ENCODE data around the gene CANX. TPM values are rescaled to one million over a fixed set of nuclear protein-coding genes. Genes with fewer than 3 reads are reported as not detected.
"Not testable (repeated sequence)": the region's sequence is repeated elsewhere in the genome, so short reads cannot be mapped to it uniquely, and the experiment has no call there.

The CANX gene
- total and polyA plus RNA-seq, 7 donors = 58.3 to 278 (median 254) TPM

DNA sequence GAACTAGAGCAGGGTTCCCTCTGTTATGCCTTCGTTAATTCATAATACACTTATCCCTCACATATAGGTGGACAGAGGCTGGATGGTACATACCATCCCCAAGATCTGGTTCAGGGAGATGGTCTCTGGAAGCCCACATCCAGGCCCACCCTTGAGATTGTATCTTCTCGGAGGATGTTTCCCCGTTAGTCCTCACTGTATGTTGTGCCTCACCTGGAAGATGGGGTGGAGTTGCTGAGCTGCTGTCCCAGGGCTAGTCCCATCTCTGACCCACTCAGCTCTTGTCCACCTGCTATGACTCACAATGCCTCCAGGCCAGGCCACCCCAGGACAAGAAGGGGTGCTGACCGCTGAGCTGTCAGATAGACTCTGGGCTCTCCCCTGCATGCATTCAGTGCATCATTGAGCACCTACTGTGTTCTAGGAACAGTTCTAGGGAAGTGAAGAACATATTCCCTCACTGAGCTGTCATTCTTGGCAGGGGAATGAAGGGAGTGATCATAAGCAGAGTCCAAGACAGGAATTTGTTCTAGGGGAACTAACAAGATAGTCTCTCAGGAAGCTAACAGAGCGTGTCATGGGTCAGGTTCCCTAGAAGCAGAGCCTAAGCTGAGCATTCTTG is 17.9 kb upstream of the CANX start, which contains the start of gene CBY3:
CBY3 (minus strand) TSS at position 255 of the 622 bp plus-strand sequence; CDS start at position 139, 116 bp downstream.
- intact Hi-C loops (cut with DNase I) = no loop called here
- H3K9me3 ChIP-seq = no peaks in the 10 kb centered on the region
- no peak within 1 kb of the TSS for H3K27ac ChIP-seq
- no peak for DNase-seq
- no peaks in the 10 kb centered on the region for H3K36me3 ChIP-seq
- H3K4me1 ChIP-seq = peaks cover 0 to 28% (median 22%) of the 10 kb centered on the region in 4 donors
- no peaks in the 10 kb centered on the region for H3K27me3 ChIP-seq
- TF ChIP-seq, protein P1, sequence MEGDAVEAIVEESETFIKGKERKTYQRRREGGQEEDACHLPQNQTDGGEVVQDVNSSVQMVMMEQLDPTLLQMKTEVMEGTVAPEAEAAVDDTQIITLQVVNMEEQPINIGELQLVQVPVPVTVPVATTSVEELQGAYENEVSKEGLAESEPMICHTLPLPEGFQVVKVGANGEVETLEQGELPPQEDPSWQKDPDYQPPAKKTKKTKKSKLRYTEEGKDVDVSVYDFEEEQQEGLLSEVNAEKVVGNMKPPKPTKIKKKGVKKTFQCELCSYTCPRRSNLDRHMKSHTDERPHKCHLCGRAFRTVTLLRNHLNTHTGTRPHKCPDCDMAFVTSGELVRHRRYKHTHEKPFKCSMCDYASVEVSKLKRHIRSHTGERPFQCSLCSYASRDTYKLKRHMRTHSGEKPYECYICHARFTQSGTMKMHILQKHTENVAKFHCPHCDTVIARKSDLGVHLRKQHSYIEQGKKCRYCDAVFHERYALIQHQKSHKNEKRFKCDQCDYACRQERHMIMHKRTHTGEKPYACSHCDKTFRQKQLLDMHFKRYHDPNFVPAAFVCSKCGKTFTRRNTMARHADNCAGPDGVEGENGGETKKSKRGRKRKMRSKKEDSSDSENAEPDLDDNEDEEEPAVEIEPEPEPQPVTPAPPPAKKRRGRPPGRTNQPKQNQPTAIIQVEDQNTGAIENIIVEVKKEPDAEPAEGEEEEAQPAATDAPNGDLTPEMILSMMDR (IDR thresholded peaks at IDR 0.05) = no peak
- TF ChIP-seq EP300 (IDR thresholded peaks at IDR 0.05) (no peak), POLR2AphosphoS5 (IDR thresholded peaks at IDR 0.05) (no peak), POLR2A (IDR thresholded peaks at IDR 0.05) (no peak)
- WGBS, 2 donors = 95 to 96% methylated on average over 5 of the region's 5 CpGs
- no peak within 1 kb of the TSS for H3K4me3 ChIP-seq

DNA sequence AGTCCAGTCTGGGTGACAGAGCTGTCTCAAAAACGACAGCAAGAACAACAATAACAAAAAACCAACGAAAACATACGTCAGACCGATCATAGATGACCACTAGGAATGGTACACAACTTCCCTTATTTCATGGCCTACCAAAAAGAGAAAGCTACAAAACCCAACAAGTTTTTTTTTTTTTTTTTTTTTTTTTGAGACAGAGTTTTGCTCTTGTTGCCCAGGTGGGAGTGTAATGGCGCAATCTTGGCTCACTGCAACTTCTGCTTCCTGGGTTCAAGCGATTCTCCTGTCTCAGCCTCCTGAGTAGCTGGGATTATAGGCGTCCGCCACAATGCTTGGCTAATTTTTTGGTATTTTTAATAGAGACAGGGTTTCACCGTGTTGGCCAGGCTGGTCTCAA is 9.6 kb upstream of the CANX start:
- not testable (repeated sequence) for DNase-seq
- WGBS, 2 donors = 84 to 91% methylated on average over 9 of the region's 9 CpGs

DNA sequence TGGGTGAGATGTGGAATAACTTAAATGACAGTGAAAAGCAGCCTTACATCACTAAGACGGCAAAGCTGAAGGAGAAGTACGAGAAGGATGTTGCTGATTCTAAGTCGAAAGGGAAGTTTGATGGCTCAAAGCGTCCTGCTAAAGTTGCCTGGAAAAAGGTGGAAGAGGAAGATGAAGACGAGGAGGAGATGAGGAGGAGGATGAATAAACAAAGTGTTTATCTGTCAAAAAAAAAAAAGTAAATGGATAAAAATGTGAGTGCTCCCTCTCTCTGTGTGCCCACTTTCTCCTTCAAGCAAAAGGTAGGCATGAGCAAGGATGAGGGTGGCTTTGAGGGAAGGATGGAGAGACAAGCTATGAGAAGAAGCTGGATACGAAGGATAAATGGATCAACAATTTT is 4.2 kb upstream of the CANX start:
- H3K4me1 ChIP-seq = peaks cover 0 to 18% (median 15%) of the 10 kb centered on the region in 4 donors
- DNase-seq = no peak
- no peak overlapping the region for H3K27ac ChIP-seq
- no peaks in the 10 kb centered on the region for H3K9me3 ChIP-seq
- H3K27me3 ChIP-seq = no peaks in the 10 kb centered on the region
- WGBS, 2 donors = 91 to 92% methylated on average over 6 of the region's 6 CpGs
- intact Hi-C loops (cut with DNase I) = no loop called here
- no peak for TF ChIP-seq EP300 (IDR thresholded peaks at IDR 0.05)
- TF ChIP-seq, protein P1 (IDR thresholded peaks at IDR 0.05) = no peak
- TF ChIP-seq POLR2AphosphoS5 (IDR thresholded peaks at IDR 0.05) = no peak
- no peak for TF ChIP-seq POLR2A (IDR thresholded peaks at IDR 0.05)
- no peaks in the 10 kb centered on the region for H3K36me3 ChIP-seq
- no peak overlapping the region for H3K4me3 ChIP-seq

More for the DNA sequence above, 9.6 kb upstream of the CANX start:
- H3K4me3 ChIP-seq; H3K9me3 ChIP-seq; H3K27me3 ChIP-seq; H3K27ac ChIP-seq; H3K4me1 ChIP-seq; intact Hi-C loops (cut with DNase I); H3K36me3 ChIP-seq: not testable (repeated sequence)

DNA sequence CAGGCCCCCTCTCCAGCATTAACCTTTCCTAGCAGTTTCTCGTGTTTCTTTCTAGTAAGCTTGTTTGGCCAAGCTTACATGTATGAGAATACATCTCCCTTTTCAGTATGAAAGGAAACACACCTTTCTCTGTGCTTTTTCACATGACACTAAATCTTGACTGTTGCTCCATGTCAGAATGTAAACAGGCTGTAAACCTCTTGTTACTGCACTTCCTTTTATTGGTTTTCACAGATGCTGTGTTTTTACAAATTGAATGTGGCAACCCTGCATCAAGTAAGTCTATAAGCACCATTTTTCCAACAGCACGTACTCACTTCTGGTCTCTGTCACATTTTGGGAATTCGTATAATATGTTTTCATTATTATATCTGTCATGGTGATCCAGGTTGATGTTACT is 2.2 kb upstream of the CANX start:
- H3K27ac ChIP-seq = peak overlapping the region in 3 of 4 donors; percentile 93 to 98 (median 96)
- WGBS, 2 donors = 25 to 56% methylated on average over 3 of the region's 3 CpGs
- no peak overlapping the region for H3K4me3 ChIP-seq
- H3K27me3 ChIP-seq = no peaks in the 10 kb centered on the region
- H3K36me3 ChIP-seq = no peaks in the 10 kb centered on the region
- no peak for DNase-seq
- TF ChIP-seq EP300 (IDR thresholded peaks at IDR 0.05) = no peak
- peaks cover 0 to 38% (median 30%) of the 10 kb centered on the region in 4 donors for H3K4me1 ChIP-seq
- no peaks in the 10 kb centered on the region for H3K9me3 ChIP-seq
- intact Hi-C loops (cut with DNase I) = no loop called here

DNA sequence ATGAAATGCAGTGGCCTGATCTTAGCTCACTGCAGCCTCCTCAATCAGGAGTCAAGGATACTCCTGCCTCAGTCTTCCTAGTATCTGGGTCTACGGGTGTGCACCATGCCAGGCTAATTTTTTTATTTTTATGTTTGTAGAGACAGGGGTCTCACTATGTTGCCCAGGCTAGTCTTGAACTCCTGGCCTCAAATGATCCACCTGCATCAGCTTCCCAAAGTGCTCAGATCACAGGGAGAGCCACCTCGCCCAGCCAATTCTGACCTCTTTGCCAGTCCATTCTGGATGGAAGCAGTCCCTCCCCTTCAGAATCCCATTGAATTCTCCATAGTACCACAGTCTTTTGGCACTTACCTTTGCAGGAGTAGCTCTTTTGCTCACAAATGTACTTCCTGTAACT is 1.7 kb upstream of the CANX start:
- H3K4me1 ChIP-seq = peaks cover 0 to 43% (median 30%) of the 10 kb centered on the region in 4 donors
- peak overlapping the region; percentile 93 to 98 (median 96) for H3K27ac ChIP-seq
- TF ChIP-seq POLR2A (IDR thresholded peaks at IDR 0.05) (no peak), POLR2AphosphoS5 (IDR thresholded peaks at IDR 0.05) (no peak), EP300 (IDR thresholded peaks at IDR 0.05) (no peak)
- TF ChIP-seq, protein P1 (IDR thresholded peaks at IDR 0.05) = no peak
- no peak overlapping the region for H3K4me3 ChIP-seq
- DNase-seq = peak; percentile 17
- H3K36me3 ChIP-seq = no peaks in the 10 kb centered on the region
- 95% methylated on average over 2 of the region's 2 CpGs for WGBS, 2 donors
- no peaks in the 10 kb centered on the region for H3K27me3 ChIP-seq
- intact Hi-C loops (cut with DNase I) = no loop called here
- no peaks in the 10 kb centered on the region for H3K9me3 ChIP-seq

DNA sequence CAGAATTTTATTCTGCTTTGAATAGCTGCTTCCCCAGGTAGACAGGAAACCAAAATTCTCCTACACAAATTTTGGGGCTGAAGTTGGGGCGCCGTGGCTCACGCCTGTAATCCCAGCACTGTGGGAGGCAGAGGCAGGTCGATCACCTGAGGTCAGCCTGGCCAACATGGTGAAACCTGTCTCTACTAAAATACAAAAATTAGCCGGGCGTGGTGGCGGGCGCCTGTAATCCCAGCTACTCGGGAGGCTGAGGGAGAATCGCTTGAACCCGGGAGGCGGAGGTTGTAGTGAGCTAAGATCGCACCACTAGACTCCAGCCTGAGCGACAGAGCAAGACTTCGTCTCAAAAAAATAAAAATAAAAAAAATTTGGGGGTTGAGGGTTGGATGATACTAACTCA is 1.2 kb upstream of the CANX start:
- H3K27me3 ChIP-seq; DNase-seq; H3K9me3 ChIP-seq; intact Hi-C loops (cut with DNase I); H3K36me3 ChIP-seq: not testable (repeated sequence)
- peak overlapping the region in 3 of 4 donors; percentile 70 to 92 (median 80) for H3K4me3 ChIP-seq
- H3K4me1 ChIP-seq = peaks cover 0 to 48% (median 30%) of the 10 kb centered on the region in 4 donors
- 90 to 93% methylated on average over 15 of the region's 15 CpGs for WGBS, 2 donors
- peak overlapping the region; percentile 93 to 98 (median 96) for H3K27ac ChIP-seq

All from sigmoid colon (tissue), 7 donors.